Ovary (tissue), 3 donors: ENCODE data around the gene ATP2B2.

ENCODE experiments used
- EP300 ChIP-seq: sonication (generic); formaldehyde crosslinking; IDR thresholded peaks from one replicate; pipeline ENCODE4 v1.6.1; 2017; ENCODE audit warnings: antibody characterized with exemption
- POLR2A ChIP-seq: fragments of 450-650 bp; IDR thresholded peaks from one replicate; pipeline ENCODE4 v1.6.1; 2017; ENCODE audit warnings: antibody characterized with exemption, mild to moderate bottlenecking, moderate library complexity
- TF ChIP-seq, protein P1 (sequence below), 3 donors: fragments of 450-650 bp in 2 of 3; fragments of 200-600 bp in 1 of 3; IDR thresholded peaks; one replicate each; pipeline versions ENCODE4 v1.5.1 to v1.8.0; 2016 to 2022; ENCODE audit warnings: antibody characterized with exemption in 3 of 3, mild to moderate bottlenecking in 1 of 3
- donor health status: DM: no; HTN: no; CAD: no.

DNA sequence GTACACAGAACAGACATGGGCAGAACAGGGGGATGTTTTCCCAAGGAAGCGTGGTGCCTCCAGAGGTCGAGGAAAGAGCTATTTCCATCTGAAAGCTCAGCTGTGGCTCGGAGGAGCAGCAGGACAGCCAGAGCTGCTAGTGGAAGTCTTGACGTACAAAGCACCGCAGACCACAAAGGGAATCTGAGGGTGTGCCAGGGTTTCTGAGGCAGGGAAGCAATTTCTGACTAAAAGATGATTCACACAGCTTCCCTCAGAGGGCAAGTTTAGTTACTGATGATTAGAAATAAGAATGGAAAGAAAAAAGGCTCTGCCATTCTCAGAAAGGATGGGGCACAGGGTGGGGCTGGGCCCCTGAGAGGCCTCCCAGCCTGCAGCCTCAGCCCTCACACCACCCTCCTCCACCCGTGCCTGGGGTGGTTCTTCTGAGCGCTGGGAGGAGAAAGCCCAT is 138.7 kb downstream of the ATP2B2 start:
- TF ChIP-seq, protein P1, sequence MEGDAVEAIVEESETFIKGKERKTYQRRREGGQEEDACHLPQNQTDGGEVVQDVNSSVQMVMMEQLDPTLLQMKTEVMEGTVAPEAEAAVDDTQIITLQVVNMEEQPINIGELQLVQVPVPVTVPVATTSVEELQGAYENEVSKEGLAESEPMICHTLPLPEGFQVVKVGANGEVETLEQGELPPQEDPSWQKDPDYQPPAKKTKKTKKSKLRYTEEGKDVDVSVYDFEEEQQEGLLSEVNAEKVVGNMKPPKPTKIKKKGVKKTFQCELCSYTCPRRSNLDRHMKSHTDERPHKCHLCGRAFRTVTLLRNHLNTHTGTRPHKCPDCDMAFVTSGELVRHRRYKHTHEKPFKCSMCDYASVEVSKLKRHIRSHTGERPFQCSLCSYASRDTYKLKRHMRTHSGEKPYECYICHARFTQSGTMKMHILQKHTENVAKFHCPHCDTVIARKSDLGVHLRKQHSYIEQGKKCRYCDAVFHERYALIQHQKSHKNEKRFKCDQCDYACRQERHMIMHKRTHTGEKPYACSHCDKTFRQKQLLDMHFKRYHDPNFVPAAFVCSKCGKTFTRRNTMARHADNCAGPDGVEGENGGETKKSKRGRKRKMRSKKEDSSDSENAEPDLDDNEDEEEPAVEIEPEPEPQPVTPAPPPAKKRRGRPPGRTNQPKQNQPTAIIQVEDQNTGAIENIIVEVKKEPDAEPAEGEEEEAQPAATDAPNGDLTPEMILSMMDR (IDR thresholded peaks at IDR 0.05): no peak
- TF ChIP-seq POLR2A: no peak
- no peak for TF ChIP-seq EP300
